Measurements from ENCODE around the gene MAST4. TPM values are rescaled to one million over a fixed set of nuclear protein-coding genes. Genes with fewer than 3 reads are reported as not detected.
"Not testable (repeated sequence)": the region's sequence is repeated elsewhere in the genome, so short reads cannot be mapped to it uniquely, and the experiment has no call there.

Gene MAST4
- polyA plus RNA-seq, 2 donors: 18.3 to 22.2 TPM

DNA sequence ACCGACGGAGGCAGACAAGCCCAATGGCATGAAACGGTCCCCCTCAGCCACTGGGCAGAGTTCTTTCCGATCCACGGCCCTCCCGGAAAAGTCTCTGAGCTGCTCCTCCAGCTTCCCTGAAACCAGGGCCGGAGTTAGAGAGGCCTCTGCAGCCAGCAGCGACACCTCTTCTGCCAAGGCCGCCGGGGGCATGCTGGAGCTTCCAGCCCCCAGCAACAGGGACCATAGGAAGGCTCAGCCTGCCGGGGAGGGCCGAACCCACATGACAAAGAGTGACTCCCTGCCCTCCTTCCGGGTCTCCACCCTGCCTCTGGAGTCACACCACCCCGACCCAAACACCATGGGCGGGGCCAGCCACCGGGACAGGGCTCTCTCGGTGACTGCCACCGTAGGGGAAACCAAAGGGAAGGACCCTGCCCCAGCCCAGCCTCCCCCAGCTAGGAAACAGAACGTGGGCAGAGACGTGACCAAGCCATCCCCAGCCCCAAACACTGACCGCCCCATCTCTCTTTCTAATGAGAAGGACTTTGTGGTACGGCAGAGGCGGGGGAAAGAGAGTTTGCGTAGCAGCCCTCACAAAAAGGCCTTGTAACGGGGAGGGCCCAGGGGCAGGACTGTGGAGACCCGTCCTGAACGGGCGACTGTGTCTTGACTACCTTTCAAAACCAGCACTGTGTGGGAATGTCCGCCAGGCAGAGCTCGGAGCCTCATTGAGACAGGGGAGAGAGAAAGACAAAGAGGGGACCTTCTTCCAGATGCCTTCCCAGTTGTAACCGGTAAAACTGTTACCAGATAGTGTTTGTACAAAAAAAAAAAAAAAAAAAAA lies 570.5 kb downstream of the MAST4 start:
- Histone ChIP-seq H3K27me3 (ENCODE audit: control insufficient read depth in 1 of 2, insufficient read depth in 2 of 2, low read length in 2 of 2) (no peaks in the 10 kb centered on the region), H3K4me1 (ENCODE audit: control insufficient read depth in 2 of 2, insufficient read depth in 2 of 2, low read length in 1 of 2) (peaks cover 3 to 4% of the 10 kb centered on the region in 2 donors), H3K27ac (ENCODE audit: low read depth in 2 of 2, low read length in 1 of 2) (peak overlapping the region; percentile 80 to 92), H3K36me3 (ENCODE audit: control insufficient read depth in 2 of 2, insufficient read depth in 2 of 2, low read length in 1 of 2) (peaks cover 12 to 38% of the 10 kb centered on the region in 2 donors), H3K9me3 (ENCODE audit: control insufficient read depth in 2 of 2, insufficient read depth in 1 of 2, low read depth in 1 of 2, low read length in 1 of 2) (no peaks in the 10 kb centered on the region), H3K4me3 (ENCODE audit: low read depth in 1 of 2, low read length in 2 of 2) (peak overlapping the region; percentile 22 to 26)
- 51 to 62% methylated on average over 29 to 31 of the region's 31 CpGs for WGBS, 2 donors

DNA sequence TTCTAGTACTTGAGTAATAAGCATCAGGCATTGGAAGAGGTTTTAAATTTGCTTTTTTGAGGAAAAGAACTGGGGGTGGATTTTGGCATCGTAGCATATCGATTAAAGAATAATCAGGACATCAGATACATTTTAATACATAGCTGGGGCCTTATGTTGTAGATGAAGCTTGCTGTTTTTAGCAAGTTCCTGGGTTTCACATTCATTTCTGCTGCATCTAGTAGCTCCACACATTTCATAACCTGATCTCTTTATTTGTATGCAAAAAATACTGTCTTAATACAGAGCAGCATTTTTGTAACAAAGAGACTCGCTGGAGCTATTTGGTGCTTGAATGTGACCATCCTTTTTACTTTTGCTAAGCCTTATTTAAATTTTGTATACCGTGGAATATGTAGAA lies 571.9 kb downstream of the MAST4 start:
- H3K4me3 ChIP-seq (ENCODE audit: low read depth in 1 of 2, low read length in 2 of 2): no peak overlapping the region
- H3K27me3 ChIP-seq (ENCODE audit: control insufficient read depth in 1 of 2, insufficient read depth in 2 of 2, low read length in 2 of 2): no peaks in the 10 kb centered on the region
- peaks cover 3 to 4% of the 10 kb centered on the region in 2 donors for H3K4me1 ChIP-seq (ENCODE audit: control insufficient read depth in 2 of 2, insufficient read depth in 2 of 2, low read length in 1 of 2)
- whole genome bisulfite sequencing, 2 donors: 94 to 96% methylated on average over 4 of the region's 4 CpGs
- H3K27ac ChIP-seq (ENCODE audit: low read depth in 2 of 2, low read length in 1 of 2): no peak overlapping the region
- no peaks in the 10 kb centered on the region for H3K9me3 ChIP-seq (ENCODE audit: control insufficient read depth in 2 of 2, insufficient read depth in 1 of 2, low read depth in 1 of 2, low read length in 1 of 2)
- H3K36me3 ChIP-seq (ENCODE audit: control insufficient read depth in 2 of 2, insufficient read depth in 2 of 2, low read length in 1 of 2): peaks cover 12 to 33% of the 10 kb centered on the region in 2 donors

DNA sequence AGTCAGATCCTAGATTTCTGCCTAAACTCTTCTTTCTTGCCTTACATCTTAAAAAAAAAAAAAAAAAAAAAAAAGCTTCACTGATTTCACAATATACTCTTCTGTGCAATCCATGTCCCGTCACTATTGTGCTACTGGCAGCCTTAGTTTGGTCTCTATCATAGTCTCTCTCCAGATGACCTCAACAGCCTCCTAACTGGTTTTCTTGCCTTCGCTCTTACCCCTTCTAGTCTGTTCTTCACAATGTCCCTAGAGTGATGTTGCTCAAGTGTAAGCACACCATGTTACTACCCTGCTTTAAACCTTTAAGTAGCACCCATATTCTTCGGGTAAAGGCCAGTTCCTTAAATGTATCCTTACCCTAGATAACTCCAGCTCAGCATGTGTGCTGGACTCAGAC lies 574.6 kb downstream of the MAST4 start:
- Histone ChIP-seq H3K4me1 (ENCODE audit: control insufficient read depth in 2 of 2, insufficient read depth in 2 of 2, low read length in 1 of 2) (peaks cover 3 to 4% of the 10 kb centered on the region in 2 donors), H3K27ac (ENCODE audit: low read depth in 2 of 2, low read length in 1 of 2) (no peak overlapping the region), H3K27me3 (ENCODE audit: control insufficient read depth in 1 of 2, insufficient read depth in 2 of 2, low read length in 2 of 2) (no peaks in the 10 kb centered on the region), H3K36me3 (ENCODE audit: control insufficient read depth in 2 of 2, insufficient read depth in 2 of 2, low read length in 1 of 2) (peaks cover 0 to 7% of the 10 kb centered on the region in 2 donors), H3K9me3 (ENCODE audit: control insufficient read depth in 2 of 2, insufficient read depth in 1 of 2, low read depth in 1 of 2, low read length in 1 of 2) (no peaks in the 10 kb centered on the region), H3K4me3 (ENCODE audit: low read depth in 1 of 2, low read length in 2 of 2) (no peak overlapping the region)
- 88 to 91% methylated on average over 3 of the region's 3 CpGs for WGBS, 2 donors

GRCh38 chr5:67173351-67173750 lies 577.2 kb downstream of the MAST4 start:
- not testable (repeated sequence) for H3K27ac ChIP-seq (ENCODE audit: low read depth in 2 of 2, low read length in 1 of 2); H3K36me3 ChIP-seq (ENCODE audit: control insufficient read depth in 2 of 2, insufficient read depth in 2 of 2, low read length in 1 of 2); H3K4me1 ChIP-seq (ENCODE audit: control insufficient read depth in 2 of 2, insufficient read depth in 2 of 2, low read length in 1 of 2); H3K9me3 ChIP-seq (ENCODE audit: control insufficient read depth in 2 of 2, insufficient read depth in 1 of 2, low read depth in 1 of 2, low read length in 1 of 2); H3K27me3 ChIP-seq (ENCODE audit: control insufficient read depth in 1 of 2, insufficient read depth in 2 of 2, low read length in 2 of 2); H3K4me3 ChIP-seq (ENCODE audit: low read depth in 1 of 2, low read length in 2 of 2)
- WGBS, 2 donors: 67 to 100% methylated on average over 1 of the region's 2 CpGs

GRCh38 chr5:67173959-67174358 lies 577.8 kb downstream of the MAST4 start:
- Histone ChIP-seq H3K27ac (ENCODE audit: low read depth in 2 of 2, low read length in 1 of 2) (no peak overlapping the region), H3K4me3 (ENCODE audit: low read depth in 1 of 2, low read length in 2 of 2) (no peak overlapping the region), H3K36me3 (ENCODE audit: control insufficient read depth in 2 of 2, insufficient read depth in 2 of 2, low read length in 1 of 2) (peaks cover 0 to 2% of the 10 kb centered on the region in 2 donors), H3K9me3 (ENCODE audit: control insufficient read depth in 2 of 2, insufficient read depth in 1 of 2, low read depth in 1 of 2, low read length in 1 of 2) (no peaks in the 10 kb centered on the region), H3K4me1 (ENCODE audit: control insufficient read depth in 2 of 2, insufficient read depth in 2 of 2, low read length in 1 of 2) (no peaks in the 10 kb centered on the region), H3K27me3 (ENCODE audit: control insufficient read depth in 1 of 2, insufficient read depth in 2 of 2, low read length in 2 of 2) (no peaks in the 10 kb centered on the region)
- 85 to 96% methylated on average over 1 of the region's 1 CpG for WGBS, 2 donors

DNA sequence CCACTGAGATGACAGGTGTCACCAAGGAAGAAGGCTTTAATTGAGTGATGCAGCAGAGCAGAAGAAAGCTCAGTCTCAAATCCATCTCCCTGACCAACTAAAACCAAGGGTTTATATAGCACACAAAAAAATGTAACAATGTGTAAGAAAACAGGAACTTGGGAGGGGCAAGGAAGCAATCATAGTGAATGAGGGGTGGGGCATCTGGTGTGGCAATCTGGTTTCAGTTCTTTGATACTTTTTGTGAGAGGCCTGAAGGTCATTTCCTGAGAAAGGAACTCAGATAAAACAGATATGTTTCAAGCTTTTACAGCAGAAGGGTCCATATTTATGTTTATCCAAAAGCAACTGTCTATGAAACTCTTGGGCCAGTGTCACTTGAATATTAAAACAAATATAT lies 580.7 kb downstream of the MAST4 start:
- Histone ChIP-seq H3K9me3 (ENCODE audit: control insufficient read depth in 2 of 2, insufficient read depth in 1 of 2, low read depth in 1 of 2, low read length in 1 of 2) (no peaks in the 10 kb centered on the region), H3K27ac (ENCODE audit: low read depth in 2 of 2, low read length in 1 of 2) (peak overlapping the region in 1 of 2 donors; percentile 8), H3K4me3 (ENCODE audit: low read depth in 1 of 2, low read length in 2 of 2) (no peak overlapping the region), H3K4me1 (ENCODE audit: control insufficient read depth in 2 of 2, insufficient read depth in 2 of 2, low read length in 1 of 2) (no peaks in the 10 kb centered on the region), H3K36me3 (ENCODE audit: control insufficient read depth in 2 of 2, insufficient read depth in 2 of 2, low read length in 1 of 2) (no peaks in the 10 kb centered on the region), H3K27me3 (ENCODE audit: control insufficient read depth in 1 of 2, insufficient read depth in 2 of 2, low read length in 2 of 2) (no peaks in the 10 kb centered on the region)

DNA sequence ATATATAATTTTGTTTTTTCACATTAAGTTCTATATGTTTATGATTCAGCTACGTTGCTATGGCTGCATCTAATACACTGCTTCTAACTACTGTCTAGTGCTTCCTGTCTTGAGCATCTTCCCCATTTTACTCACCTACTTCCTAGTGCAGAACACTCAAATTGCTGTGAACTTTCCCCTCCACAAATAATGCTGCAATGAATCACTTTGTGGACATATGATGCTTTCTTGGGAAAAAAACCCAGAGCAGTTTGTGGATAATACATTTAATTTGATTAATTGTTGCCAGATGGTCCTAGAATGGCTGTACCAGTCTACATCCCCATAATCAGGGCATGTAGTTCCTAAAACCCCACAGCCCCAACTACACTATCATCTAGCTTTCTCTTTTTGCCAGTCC lies 581.9 kb downstream of the MAST4 start:
- H3K4me1 ChIP-seq (ENCODE audit: control insufficient read depth in 2 of 2, insufficient read depth in 2 of 2, low read length in 1 of 2): no peaks in the 10 kb centered on the region
- 55 to 75% methylated on average over 1 of the region's 1 CpG for WGBS, 2 donors

GRCh38 chr5:67178966-67179365 lies 582.8 kb downstream of the MAST4 start:
- Histone ChIP-seq H3K4me1 (ENCODE audit: control insufficient read depth in 2 of 2, insufficient read depth in 2 of 2, low read length in 1 of 2) (no peaks in the 10 kb centered on the region), H3K36me3 (ENCODE audit: control insufficient read depth in 2 of 2, insufficient read depth in 2 of 2, low read length in 1 of 2) (no peaks in the 10 kb centered on the region), H3K9me3 (ENCODE audit: control insufficient read depth in 2 of 2, insufficient read depth in 1 of 2, low read depth in 1 of 2, low read length in 1 of 2) (no peaks in the 10 kb centered on the region), H3K27me3 (ENCODE audit: control insufficient read depth in 1 of 2, insufficient read depth in 2 of 2, low read length in 2 of 2) (no peaks in the 10 kb centered on the region), H3K27ac (ENCODE audit: low read depth in 2 of 2, low read length in 1 of 2) (no peak overlapping the region), H3K4me3 (ENCODE audit: low read depth in 1 of 2, low read length in 2 of 2) (no peak overlapping the region)
- WGBS, 2 donors: 95 to 98% methylated on average over 7 of the region's 7 CpGs

More for the DNA sequence above, 581.9 kb downstream of the MAST4 start:
- Histone ChIP-seq H3K36me3 (ENCODE audit: control insufficient read depth in 2 of 2, insufficient read depth in 2 of 2, low read length in 1 of 2) (no peaks in the 10 kb centered on the region), H3K27ac (ENCODE audit: low read depth in 2 of 2, low read length in 1 of 2) (no peak overlapping the region), H3K9me3 (ENCODE audit: control insufficient read depth in 2 of 2, insufficient read depth in 1 of 2, low read depth in 1 of 2, low read length in 1 of 2) (no peaks in the 10 kb centered on the region), H3K27me3 (ENCODE audit: control insufficient read depth in 1 of 2, insufficient read depth in 2 of 2, low read length in 2 of 2) (no peaks in the 10 kb centered on the region), H3K4me3 (ENCODE audit: low read depth in 1 of 2, low read length in 2 of 2) (no peak overlapping the region)

- Histone ChIP-seq H3K27me3 (ENCODE audit: control insufficient read depth in 1 of 2, insufficient read depth in 2 of 2, low read length in 2 of 2) (no peaks in the 10 kb centered on the region), H3K27ac (ENCODE audit: low read depth in 2 of 2, low read length in 1 of 2) (no peak overlapping the region), H3K36me3 (ENCODE audit: control insufficient read depth in 2 of 2, insufficient read depth in 2 of 2, low read length in 1 of 2) (no peaks in the 10 kb centered on the region), H3K4me3 (ENCODE audit: low read depth in 1 of 2, low read length in 2 of 2) (no peak overlapping the region), H3K4me1 (ENCODE audit: control insufficient read depth in 2 of 2, insufficient read depth in 2 of 2, low read length in 1 of 2) (no peaks in the 10 kb centered on the region), H3K9me3 (ENCODE audit: control insufficient read depth in 2 of 2, insufficient read depth in 1 of 2, low read depth in 1 of 2, low read length in 1 of 2) (no peaks in the 10 kb centered on the region)
- 90 to 96% methylated on average over 5 of the region's 5 CpGs for WGBS, 2 donors
Observed at GRCh38 chr5:67179697-67180361, 583.6 kb downstream of the MAST4 start.

All from esophagus (tissue), 2 donors.